ENCODE data around the gene NXPH1.

The NXPH1 gene

DNA sequence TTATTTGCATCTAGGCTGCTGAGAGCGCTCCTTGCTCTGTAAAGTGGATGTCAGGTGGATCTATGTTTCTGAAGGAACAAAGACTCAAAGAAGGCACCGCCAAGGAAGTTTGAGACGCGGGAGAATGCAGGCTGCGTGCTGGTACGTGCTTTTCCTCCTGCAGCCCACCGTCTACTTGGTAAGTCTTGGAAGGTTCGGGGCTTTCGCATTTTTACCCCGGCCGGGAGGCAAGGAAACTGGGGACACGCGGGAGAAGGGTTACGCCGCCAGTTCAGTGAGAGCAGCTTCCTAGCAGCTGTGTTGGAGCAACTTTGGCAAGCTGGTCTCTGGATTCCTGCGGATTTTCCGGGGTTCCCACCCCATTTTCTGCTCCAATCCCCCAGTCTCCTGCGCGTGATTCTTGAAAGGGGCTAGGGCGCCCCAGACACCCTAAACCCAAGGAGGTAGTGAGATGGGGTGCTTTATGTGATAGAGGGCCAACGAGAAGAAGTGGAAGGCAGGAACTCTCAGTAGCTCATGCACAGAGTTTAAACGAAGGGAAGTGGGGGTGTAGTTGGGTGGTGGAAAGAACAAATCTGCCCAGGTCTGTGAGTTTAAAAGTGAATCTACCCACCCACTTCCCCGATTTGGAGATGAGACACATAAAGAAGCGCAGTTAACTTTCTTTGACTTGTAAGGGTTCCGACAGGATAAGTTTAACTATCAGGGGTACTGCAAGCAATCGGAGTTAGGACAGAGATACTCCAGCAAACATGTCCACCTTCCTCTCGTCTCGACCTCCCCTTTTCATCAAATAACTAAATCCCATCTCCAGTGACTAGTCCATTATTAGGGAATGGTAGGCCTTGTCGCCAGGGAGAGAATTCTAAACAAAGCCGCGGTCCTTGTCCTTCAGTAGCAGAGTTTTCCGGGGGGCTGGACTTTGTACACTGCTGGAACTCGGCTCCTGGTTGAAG is 2.5 kb downstream of the NXPH1 start:
- TF ChIP-seq, protein P1, sequence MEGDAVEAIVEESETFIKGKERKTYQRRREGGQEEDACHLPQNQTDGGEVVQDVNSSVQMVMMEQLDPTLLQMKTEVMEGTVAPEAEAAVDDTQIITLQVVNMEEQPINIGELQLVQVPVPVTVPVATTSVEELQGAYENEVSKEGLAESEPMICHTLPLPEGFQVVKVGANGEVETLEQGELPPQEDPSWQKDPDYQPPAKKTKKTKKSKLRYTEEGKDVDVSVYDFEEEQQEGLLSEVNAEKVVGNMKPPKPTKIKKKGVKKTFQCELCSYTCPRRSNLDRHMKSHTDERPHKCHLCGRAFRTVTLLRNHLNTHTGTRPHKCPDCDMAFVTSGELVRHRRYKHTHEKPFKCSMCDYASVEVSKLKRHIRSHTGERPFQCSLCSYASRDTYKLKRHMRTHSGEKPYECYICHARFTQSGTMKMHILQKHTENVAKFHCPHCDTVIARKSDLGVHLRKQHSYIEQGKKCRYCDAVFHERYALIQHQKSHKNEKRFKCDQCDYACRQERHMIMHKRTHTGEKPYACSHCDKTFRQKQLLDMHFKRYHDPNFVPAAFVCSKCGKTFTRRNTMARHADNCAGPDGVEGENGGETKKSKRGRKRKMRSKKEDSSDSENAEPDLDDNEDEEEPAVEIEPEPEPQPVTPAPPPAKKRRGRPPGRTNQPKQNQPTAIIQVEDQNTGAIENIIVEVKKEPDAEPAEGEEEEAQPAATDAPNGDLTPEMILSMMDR (IDR thresholded peaks at IDR 0.05; ENCODE audit: control insufficient read depth, extremely low read depth, insufficient read depth): no peak
- H3K4me3 ChIP-seq (ENCODE audit: low read depth, low read length): no peak overlapping the region
- no peak for DNase-seq (ENCODE audit: low read depth)

DNA sequence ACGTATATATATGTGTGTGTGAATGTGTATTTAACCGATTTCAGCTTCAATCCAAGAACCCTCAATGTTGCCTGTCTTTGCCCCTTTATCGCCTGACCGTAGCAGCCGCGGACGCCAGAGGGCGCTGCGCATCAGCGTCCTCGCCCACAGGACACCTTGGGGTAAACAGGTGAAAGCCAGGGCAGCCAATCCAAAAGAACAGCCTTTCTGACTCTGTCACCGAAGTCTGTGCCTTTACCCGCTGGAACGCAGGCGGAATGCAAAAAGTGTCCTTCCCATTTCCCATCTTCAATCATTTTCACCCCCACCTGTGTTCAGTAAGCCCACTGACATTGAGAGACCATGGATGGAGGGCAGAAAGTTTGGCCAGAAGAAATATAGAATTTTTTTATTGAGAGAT is 3.6 kb downstream of the NXPH1 start:
- TF ChIP-seq, protein P1 (IDR thresholded peaks at IDR 0.05; ENCODE audit: control insufficient read depth, extremely low read depth, insufficient read depth): peak; percentile 96
- no peak for DNase-seq (ENCODE audit: low read depth)
- H3K4me3 ChIP-seq (ENCODE audit: low read depth, low read length): no peak overlapping the region

DNA sequence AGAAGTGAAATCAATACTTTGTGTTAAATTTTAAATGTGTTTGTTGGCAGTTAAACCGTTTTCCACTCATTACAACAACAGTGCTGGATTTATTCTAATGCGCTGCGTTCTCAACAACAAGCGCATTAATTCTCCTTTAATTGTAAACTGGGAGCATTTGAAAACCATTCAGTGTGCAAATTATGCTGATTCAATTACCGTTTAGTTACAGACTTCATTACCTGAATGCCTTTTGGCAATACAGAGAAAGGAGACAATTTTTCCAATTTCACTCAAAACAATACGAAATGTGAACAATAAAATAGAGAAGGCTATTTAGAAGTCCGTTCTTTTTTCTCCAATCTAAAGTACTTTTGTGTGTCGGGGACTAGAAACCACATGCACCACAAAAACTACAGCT is 4.2 kb downstream of the NXPH1 start:
- TF ChIP-seq, protein P1 (IDR thresholded peaks at IDR 0.05; ENCODE audit: control insufficient read depth, extremely low read depth, insufficient read depth): no peak
- DNase-seq (ENCODE audit: low read depth): no peak
- no peak overlapping the region for H3K4me3 ChIP-seq (ENCODE audit: low read depth, low read length)

DNA sequence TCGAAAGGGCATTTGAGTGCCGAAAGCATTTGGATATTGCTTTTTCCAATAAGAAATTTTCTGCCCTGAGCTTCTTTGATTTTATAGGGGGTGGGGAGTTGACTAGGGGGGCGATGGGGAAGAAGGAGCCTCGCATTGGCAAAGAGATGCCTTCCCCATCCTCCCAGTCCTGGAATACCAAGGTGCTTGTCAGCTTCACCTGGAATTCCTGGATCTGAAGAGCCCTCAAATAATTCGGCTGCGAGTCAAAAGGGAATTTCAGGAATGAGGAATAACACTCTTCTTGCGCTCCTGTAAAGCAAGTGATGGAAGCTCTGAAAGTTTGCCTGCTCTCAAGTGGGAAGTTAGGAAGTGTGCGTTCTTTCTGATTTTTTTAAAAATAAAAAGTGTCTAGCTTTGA is 7.3 kb downstream of the NXPH1 start:
- TF ChIP-seq, protein P1 (IDR thresholded peaks at IDR 0.05; ENCODE audit: control insufficient read depth, extremely low read depth, insufficient read depth): no peak
- no peak overlapping the region for H3K4me3 ChIP-seq (ENCODE audit: low read depth, low read length)
- DNase-seq (ENCODE audit: low read depth): no peak

DNA sequence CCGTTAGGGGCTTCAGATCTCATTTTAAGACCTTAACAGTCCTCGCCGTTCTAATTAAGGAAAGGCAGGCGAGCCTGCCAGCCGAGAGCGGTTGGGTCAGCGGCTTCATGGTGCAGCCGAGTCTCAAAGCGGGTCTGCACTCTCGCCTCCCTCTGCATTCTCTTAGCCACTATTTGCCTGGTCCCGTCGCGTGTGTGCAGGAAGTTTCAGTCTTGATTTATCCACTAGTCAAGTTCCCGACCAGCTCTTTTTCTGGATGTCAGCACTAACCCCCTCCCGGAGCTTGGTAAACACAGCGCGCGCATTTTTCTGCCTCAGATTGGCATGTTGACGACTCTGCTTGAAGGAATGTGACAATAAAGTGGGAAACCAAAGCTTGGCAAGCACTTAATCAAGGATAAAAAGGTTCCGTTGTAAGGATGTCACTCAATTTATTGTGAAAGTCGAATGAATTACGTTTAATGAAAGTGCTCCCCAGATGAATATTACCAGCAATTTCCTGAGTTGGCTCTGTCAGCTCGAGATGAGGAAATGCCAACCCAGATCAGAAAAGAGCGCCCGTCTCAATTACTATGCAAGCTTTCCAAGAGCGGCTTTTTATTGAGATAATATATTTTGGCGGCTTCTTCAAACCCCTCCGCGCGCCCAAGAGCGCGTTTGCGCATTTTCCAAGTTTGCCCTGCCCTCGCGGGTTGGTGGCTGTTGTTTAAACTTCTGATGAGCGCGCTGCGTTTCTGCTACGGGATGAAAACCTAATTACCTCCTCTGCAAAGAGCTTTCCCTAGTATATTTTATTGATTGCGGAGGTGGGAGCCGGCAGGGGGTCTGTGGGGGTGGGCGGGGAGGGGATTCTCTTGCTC is 7.9 kb downstream of the NXPH1 start:
- H3K4me3 ChIP-seq (ENCODE audit: low read depth, low read length): no peak overlapping the region
- no peak for DNase-seq (ENCODE audit: low read depth)

DNA sequence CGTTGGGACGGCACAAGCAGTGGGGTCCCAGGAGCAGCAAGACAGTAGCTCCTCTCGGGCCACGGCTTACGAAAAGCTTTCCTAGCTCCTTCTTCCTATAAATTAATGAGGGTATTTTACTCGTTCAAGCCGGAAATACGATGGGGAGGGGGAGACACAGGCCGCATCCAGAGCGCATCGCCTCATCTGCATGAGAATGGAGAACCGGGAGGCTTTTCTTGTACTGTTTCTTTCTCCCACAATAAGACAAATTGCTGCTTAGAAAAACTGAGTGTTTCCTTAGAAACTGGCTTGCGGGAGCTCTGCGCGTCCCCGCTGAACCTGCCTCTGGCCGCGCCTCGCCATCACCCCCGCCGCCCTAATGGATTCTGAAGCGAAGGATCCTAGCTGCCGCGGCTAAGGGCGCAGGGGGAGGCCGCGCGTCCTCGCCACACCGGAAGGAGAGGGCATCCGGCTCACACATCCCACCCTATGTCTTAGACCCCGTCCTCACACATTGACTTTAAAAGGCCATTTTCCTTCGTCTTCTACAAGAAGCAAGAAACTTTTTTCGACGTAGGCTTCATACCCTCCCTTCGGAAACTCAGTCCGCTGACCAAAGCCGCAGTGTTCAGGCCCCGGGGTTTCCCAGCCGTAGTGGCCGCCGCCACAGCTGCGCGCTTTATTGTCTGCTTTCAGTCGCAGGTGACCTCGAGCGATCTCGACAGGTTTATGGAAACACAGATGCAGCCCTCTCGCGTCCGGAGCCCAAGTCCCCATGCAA is 8.8 kb downstream of the NXPH1 start:
- TF ChIP-seq, protein P1 (IDR thresholded peaks at IDR 0.05; ENCODE audit: control insufficient read depth, extremely low read depth, insufficient read depth): no peak
- no peak overlapping the region for H3K4me3 ChIP-seq (ENCODE audit: low read depth, low read length)
- DNase-seq (ENCODE audit: low read depth): no peak

More for the DNA sequence above, 7.9 kb downstream of the NXPH1 start:
- TF ChIP-seq, protein P1 (IDR thresholded peaks at IDR 0.05; ENCODE audit: control insufficient read depth, extremely low read depth, insufficient read depth): no peak

Measured in LNCaP clone FGC (cell line).